Measurements from ENCODE around the gene CHP1. TPM values are rescaled to one million over a fixed set of nuclear protein-coding genes. Genes with fewer than 3 reads are reported as not detected.
"Not testable (repeated sequence)": the region's sequence is repeated elsewhere in the genome, so short reads cannot be mapped to it uniquely, and the experiment has no call there.

CHP1 gene
- total RNA-seq, 1 experiment from 2014 or later, result 67.1 TPM

GRCh38 chr15:41278319-41278718 is 47.3 kb downstream of the CHP1 start:
- intact Hi-C loops (cut with micrococcal nuclease; ENCODE audit: unreplicated experiment), result no loop called here
- H3K27ac Mint-ChIP-seq (ENCODE audit: unreplicated experiment), result no peak overlapping the region
- BruUV-seq (replicated peaks), result no TSS peak
- H3K36me3 Mint-ChIP-seq (ENCODE audit: insufficient read depth, unreplicated experiment), result peaks cover 26% of the 10 kb centered on the region
- H3K4me3 Mint-ChIP-seq (ENCODE audit: low read depth, unreplicated experiment), result no peak overlapping the region
- H3K9me3 Mint-ChIP-seq (ENCODE audit: low read depth, unreplicated experiment), result no peaks in the 10 kb centered on the region
- H3K27me3 Mint-ChIP-seq (ENCODE audit: unreplicated experiment), result no peaks in the 10 kb centered on the region
- no peaks in the 10 kb centered on the region for H3K4me1 Mint-ChIP-seq (ENCODE audit: low read depth, unreplicated experiment)
- TF ChIP-seq CTCF (IDR thresholded peaks at IDR 0.05; ENCODE audit: unreplicated experiment), result no peak
- CTCF ChIA-PET, result no interaction called here
- no peak for DNase-seq

GRCh38 chr15:41279535-41280283 is 48.6 kb downstream of the CHP1 start:
- CTCF ChIA-PET, result no interaction called here
- H3K36me3 Mint-ChIP-seq (ENCODE audit: insufficient read depth, unreplicated experiment), result peaks cover 31% of the 10 kb centered on the region
- no peaks in the 10 kb centered on the region for H3K9me3 Mint-ChIP-seq (ENCODE audit: low read depth, unreplicated experiment)
- no peak overlapping the region for H3K4me3 Mint-ChIP-seq (ENCODE audit: low read depth, unreplicated experiment)
- H3K27me3 Mint-ChIP-seq (ENCODE audit: unreplicated experiment), result no peaks in the 10 kb centered on the region
- H3K27ac Mint-ChIP-seq (ENCODE audit: unreplicated experiment), result no peak overlapping the region
- no peak for TF ChIP-seq CTCF (IDR thresholded peaks at IDR 0.05; ENCODE audit: unreplicated experiment)
- no peaks in the 10 kb centered on the region for H3K4me1 Mint-ChIP-seq (ENCODE audit: low read depth, unreplicated experiment)
- BruUV-seq (replicated peaks), result no TSS peak
- intact Hi-C loops (cut with micrococcal nuclease; ENCODE audit: unreplicated experiment), result no loop called here
- DNase-seq, result no peak

DNA sequence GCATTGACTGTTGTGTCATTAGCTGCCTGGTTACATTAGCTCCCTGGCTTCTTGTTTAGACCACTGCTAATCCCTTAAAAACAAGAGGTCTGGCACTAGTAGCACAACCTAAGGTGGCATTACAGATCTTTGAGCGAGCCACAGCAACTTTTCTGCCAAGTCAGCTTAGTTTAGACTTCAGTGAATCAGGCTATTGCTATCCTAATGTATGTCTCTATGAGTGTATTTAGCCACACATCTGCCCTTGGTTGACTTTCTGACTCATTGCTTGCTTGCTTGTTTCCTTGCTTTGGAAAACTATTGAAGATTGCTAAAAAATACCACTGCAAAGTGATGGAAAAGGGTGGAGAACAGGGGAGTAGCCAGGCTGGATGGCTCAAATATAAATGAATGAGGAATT is 50.2 kb downstream of the CHP1 start:
- Mint-ChIP-seq H3K27me3 (ENCODE audit: unreplicated experiment) (no peaks in the 10 kb centered on the region), H3K36me3 (ENCODE audit: insufficient read depth, unreplicated experiment) (peaks cover 44% of the 10 kb centered on the region), H3K27ac (ENCODE audit: unreplicated experiment) (no peak overlapping the region), H3K4me3 (ENCODE audit: low read depth, unreplicated experiment) (no peak overlapping the region), H3K4me1 (ENCODE audit: low read depth, unreplicated experiment) (no peaks in the 10 kb centered on the region), H3K9me3 (ENCODE audit: low read depth, unreplicated experiment) (no peaks in the 10 kb centered on the region)
- CTCF ChIA-PET, result no interaction called here
- no TSS peak for BruUV-seq (replicated peaks)
- no peak for DNase-seq
- no peak for TF ChIP-seq CTCF (IDR thresholded peaks at IDR 0.05; ENCODE audit: unreplicated experiment)
- intact Hi-C loops (cut with micrococcal nuclease; ENCODE audit: unreplicated experiment), result no loop called here

DNA sequence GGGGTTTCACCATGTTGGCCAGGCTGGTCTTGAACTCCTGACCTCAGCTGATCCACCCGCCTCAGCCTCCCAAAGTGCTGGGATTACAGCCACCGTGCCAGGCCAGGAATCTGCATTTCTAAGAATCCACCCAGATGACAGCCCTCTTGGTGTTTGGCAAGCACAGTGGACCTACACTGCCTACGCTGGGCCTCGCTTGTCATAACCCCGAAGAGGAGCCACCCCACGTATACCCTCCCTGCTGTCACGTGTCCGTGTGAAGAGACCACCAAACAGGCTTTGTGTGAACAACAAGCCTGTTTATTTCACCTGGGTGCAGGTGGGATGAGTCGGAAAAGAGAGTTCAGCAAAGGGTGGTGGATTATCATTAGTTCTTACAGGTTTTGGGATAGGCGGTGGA is 51.4 kb downstream of the CHP1 start:
- H3K4me1 Mint-ChIP-seq (ENCODE audit: low read depth, unreplicated experiment); intact Hi-C loops (cut with micrococcal nuclease; ENCODE audit: unreplicated experiment); H3K9me3 Mint-ChIP-seq (ENCODE audit: low read depth, unreplicated experiment); DNase-seq; H3K4me3 Mint-ChIP-seq (ENCODE audit: low read depth, unreplicated experiment); CTCF ChIA-PET; BruUV-seq (replicated peaks); H3K27me3 Mint-ChIP-seq (ENCODE audit: unreplicated experiment): not testable (repeated sequence)
- peaks cover 51% of the 10 kb centered on the region for H3K36me3 Mint-ChIP-seq (ENCODE audit: insufficient read depth, unreplicated experiment)
- H3K27ac Mint-ChIP-seq (ENCODE audit: unreplicated experiment), result peak overlapping the region; percentile 92

- Mint-ChIP-seq H3K4me3 (ENCODE audit: low read depth, unreplicated experiment) (peak overlapping the region; percentile 85), H3K36me3 (ENCODE audit: insufficient read depth, unreplicated experiment) (peaks cover 51% of the 10 kb centered on the region), H3K27ac (ENCODE audit: unreplicated experiment) (peak overlapping the region; percentile 92)
- intact Hi-C loops (cut with micrococcal nuclease; ENCODE audit: unreplicated experiment); H3K4me1 Mint-ChIP-seq (ENCODE audit: low read depth, unreplicated experiment); H3K27me3 Mint-ChIP-seq (ENCODE audit: unreplicated experiment); H3K9me3 Mint-ChIP-seq (ENCODE audit: low read depth, unreplicated experiment); DNase-seq: not testable (repeated sequence)
- CTCF ChIA-PET, result interaction anchor here (0.6 kb wide), 1 partner anchor 49 kb away, joined by 3 read pairs; no protein-coding TSS in a partner anchor
- BruUV-seq (replicated peaks), result TSS peak; percentile 66
These were observed 52.0 kb downstream of the CHP1 start for GRCh38 chr15:41282980-41283652.

All from Calu3 (cell line).